GM12875 (cell line): ENCODE measurements around the gene HDAC4.

ENCODE experiments used
- H3K4me3 ChIP-seq: one replicate; pipeline ENCODE4 v1.5.1; 2011; ENCODE audit warnings: low read depth, low read length, control low read depth
- TF ChIP-seq, protein P1 (sequence below): IDR thresholded peaks from 2 replicates; pipeline ENCODE4 v1.5.1; 2011; ENCODE audit warnings: low read depth, mild to moderate bottlenecking, control low read depth, inconsistent platforms, low read length, moderate library complexity, borderline replicate concordance; ENCODE audit not compliant: insufficient read depth

Gene HDAC4

DNA sequence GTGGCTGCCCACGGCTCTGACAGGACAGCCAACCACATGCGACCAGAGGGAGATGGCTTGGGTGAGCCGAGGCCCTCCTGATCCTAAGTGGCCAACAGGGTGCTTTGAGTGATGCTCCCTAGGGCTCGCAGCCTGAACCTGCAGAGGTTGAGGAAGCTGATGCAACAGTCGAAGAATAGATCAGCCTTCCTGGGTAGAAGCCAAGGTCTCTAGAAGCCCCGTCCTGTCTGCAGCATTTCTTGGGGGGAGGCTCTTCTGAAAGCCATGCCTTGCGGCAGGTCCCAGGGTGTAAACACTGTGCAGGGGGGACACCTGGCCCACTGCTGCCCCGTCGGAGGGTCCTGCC, 136.4 kb downstream of the HDAC4 start:
- TF ChIP-seq, protein P1, sequence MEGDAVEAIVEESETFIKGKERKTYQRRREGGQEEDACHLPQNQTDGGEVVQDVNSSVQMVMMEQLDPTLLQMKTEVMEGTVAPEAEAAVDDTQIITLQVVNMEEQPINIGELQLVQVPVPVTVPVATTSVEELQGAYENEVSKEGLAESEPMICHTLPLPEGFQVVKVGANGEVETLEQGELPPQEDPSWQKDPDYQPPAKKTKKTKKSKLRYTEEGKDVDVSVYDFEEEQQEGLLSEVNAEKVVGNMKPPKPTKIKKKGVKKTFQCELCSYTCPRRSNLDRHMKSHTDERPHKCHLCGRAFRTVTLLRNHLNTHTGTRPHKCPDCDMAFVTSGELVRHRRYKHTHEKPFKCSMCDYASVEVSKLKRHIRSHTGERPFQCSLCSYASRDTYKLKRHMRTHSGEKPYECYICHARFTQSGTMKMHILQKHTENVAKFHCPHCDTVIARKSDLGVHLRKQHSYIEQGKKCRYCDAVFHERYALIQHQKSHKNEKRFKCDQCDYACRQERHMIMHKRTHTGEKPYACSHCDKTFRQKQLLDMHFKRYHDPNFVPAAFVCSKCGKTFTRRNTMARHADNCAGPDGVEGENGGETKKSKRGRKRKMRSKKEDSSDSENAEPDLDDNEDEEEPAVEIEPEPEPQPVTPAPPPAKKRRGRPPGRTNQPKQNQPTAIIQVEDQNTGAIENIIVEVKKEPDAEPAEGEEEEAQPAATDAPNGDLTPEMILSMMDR, result no peak
- no peak overlapping the region for H3K4me3 ChIP-seq

DNA sequence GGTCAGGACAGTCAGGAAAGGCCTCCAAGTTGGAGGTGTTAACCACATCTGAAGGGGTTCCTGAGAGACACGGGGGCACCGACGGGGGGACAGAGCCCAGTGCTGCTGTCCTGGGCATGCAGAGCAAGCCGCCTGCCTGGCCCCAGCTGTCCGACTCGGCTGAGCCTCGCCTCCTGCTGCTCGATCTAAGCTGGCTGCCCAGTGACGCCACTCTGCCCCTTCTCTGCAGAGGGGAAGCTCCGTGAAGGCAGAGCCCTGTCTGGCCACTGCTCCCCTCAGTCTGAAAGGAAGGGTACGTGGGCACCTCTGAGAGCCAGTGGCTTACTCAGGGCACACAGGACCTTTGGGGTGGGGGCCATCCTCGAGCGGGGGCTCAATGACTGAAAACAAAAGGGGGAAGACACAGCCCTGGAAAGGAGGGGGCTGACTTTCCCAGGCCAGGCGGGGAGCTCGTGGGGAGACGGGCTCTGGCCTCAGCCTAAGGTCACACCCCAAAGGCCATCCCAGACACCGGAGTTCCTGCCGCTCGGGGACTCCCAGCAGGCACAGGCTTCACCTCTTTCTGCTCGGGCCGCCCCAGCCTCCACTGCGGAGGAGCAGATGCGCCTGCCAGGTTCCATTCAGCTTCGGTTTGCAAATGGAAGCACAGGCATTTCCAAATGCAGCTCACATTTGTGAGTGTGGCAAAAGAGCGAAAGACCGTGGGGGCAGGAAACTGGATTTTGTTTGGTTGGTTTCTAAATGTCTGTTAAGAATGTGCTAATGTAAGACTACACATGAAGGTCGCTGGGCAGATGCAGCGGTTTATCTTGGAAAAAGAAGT, 136.9 kb downstream of the HDAC4 start:
- no peak overlapping the region for H3K4me3 ChIP-seq
- TF ChIP-seq, protein P1, result no peak

DNA sequence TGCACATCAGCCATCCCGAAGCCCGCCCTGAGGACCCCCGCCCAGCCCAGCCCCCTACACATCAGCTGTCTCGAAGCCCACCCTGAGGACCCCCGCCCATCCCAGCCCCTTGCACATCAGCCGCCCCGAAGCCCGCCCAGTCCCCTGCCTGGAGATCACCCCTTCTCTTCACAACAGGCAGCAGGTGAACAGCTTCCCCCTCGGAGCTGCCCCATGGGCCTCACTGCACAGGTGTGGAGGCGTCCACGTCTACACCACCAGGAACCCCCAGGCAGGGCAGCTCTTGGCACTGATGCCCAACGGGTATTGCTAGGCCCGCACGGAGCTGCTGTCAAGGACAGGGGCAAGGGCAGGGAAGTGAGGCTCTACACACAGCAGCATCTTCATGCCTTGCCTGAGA, 137.6 kb downstream of the HDAC4 start:
- TF ChIP-seq, protein P1, result no peak

DNA sequence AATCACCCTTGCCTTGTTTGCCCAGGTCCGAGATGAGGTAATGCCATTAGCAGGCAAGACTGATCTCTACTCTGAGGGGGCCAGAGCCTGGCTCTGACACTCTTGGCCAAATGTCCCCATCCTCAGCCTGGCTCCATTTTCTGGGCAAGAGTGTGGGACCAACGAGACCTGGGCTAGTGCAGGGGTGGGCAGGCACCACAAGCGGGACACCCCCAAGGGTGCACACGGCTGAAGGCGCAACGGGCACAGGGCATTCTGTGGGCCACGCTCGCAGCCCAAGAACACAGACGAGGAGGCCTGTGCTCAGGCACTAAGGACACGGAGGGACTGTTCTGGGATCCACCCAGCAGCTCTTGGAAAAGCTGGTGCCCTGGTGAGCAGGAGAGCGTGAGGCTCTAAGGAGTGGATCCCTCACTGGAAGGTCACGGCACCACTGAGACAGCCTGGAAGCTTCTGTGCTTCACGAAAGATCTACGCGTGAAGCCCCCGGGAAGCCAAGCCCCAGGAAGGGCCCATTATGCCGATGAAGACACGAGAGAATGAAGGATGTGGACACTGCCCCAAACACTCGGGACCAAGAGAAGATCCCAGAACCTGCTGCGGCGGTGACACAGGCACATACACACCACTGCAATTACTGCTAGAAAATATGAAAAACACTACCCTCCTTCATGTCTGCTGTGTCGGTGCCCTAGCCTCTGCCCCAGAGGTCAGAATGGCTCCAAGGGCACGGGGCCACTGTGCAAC, 138.2 kb downstream of the HDAC4 start:
- H3K4me3 ChIP-seq, result no peak overlapping the region
- TF ChIP-seq, protein P1, result no peak

More for the DNA sequence above, 137.6 kb downstream of the HDAC4 start:
- H3K4me3 ChIP-seq, result no peak overlapping the region

DNA sequence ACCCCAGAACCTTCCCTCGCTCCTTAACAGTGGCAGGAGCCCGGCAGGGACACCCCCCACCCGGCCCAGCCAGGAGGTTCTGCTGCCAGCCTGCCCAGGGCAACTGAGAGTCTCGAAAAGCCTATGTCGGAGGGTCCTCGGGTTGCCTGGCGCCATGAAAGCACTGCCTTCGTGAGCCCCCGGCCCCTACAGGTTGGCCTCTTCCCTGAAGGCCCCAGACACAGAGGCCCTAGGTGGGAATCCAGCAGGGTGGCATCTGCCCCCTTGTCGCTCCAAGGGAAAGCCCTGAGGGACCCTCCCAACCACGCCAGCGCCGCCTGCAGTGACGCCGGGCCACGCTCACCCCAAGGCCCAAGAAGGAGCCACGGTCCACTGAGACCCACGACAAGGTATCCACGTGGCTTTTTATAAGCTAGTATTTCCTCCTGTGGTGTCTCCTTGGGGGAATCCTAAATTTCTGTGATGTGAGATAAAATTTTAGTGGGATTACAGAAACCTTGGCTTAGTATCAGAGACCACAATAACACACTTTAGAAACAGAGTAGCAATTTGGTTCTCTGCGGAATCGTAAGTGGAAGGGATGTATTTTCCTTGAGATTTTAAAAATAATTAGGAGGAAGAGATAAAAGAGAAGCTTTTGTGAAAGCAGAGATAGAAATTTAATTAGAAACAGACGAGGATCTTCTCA, 138.9 kb downstream of the HDAC4 start:
- TF ChIP-seq, protein P1, result no peak

DNA sequence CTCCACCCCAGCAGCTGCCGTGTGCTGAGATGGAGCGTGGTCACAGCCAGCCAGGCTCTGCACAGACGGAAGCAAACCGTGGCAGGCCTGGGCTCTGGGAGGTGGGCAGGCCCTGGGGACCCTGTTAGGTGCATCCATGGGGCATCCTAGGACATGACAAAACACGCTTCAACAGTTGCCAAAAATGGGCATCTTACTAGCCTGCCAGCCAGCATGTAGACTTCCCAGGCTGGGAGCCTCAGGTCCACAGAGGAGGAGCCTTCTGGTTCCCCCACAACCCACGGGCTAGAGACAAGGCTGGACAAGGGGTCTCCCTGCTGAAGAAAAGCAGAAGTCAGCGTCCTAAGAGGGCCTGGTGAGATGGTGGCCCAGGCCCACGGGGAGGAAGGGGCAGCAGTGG, 139.5 kb downstream of the HDAC4 start:
- TF ChIP-seq, protein P1, result no peak
- no peak overlapping the region for H3K4me3 ChIP-seq

More for the DNA sequence above, 138.9 kb downstream of the HDAC4 start:
- no peak overlapping the region for H3K4me3 ChIP-seq
